IMR-90 (cell line): ENCODE results near the gene TANGO6.

Experiments
- BHLHE40 ChIP-seq: fragments of 150-350 bp; IDR thresholded peaks from 2 replicates; pipeline ENCODE4 v1.6.1; 2016; ENCODE audit warnings: mild to moderate bottlenecking, low read depth, low read length
- CEBPB ChIP-seq: IDR thresholded peaks from 2 replicates; pipeline ENCODE4 v1.6.1; 2012; ENCODE audit warnings: low read depth, low read length, improper control_type of control experiment
- CHD1 ChIP-seq: IDR thresholded peaks from 2 replicates; pipeline ENCODE4 v1.6.1; 2012; ENCODE audit warnings: low read depth, low read length, improper control_type of control experiment
- CTCF ChIP-seq: conservative IDR thresholded peaks from 2 replicates; pipeline ENCODE4 v1.5.1; 2012; ENCODE audit warnings: mild to moderate bottlenecking, low read depth, low read length, improper control_type of control experiment
- ELK1 ChIP-seq: fragments of 150-350 bp; IDR thresholded peaks from 2 replicates; pipeline ENCODE4 v1.6.1; 2016; ENCODE audit warnings: low read depth, mild to moderate bottlenecking, low read length, moderate library complexity, borderline replicate concordance
- MXI1 ChIP-seq: IDR thresholded peaks from 2 replicates; pipeline ENCODE4 v1.6.1; 2012; ENCODE audit warnings: low read depth, mild to moderate bottlenecking, low read length, moderate library complexity, borderline replicate concordance
- POLR2A ChIP-seq: IDR thresholded peaks from 2 replicates; pipeline ENCODE4 v1.6.1; 2012; ENCODE audit warnings: mild to moderate bottlenecking, low read depth, low read length
- RAD21 ChIP-seq: IDR thresholded peaks from 2 replicates; pipeline ENCODE4 v1.6.1; 2012; ENCODE audit warnings: low read length, improper control_type of control experiment
- RCOR1 ChIP-seq: IDR thresholded peaks from 2 replicates; pipeline ENCODE4 v1.6.1; 2012; ENCODE audit warnings: mild to moderate bottlenecking, low read length, improper control_type of control experiment; ENCODE audit not compliant: insufficient replicate concordance

GRCh38 chr16:69095193-69095592 lies 251.9 kb downstream of the TANGO6 start:
- TF ChIP-seq CTCF (no peak), POLR2A (no peak), ELK1 (no peak), RAD21 (no peak), CEBPB (no peak), BHLHE40 (no peak), RCOR1 (no peak), CHD1 (no peak), MXI1 (no peak)
